ENCODE measurements around the gene AFF3.
"Not testable (repeated sequence)": the region's sequence is repeated elsewhere in the genome, so short reads cannot be mapped to it uniquely, and the experiment has no call there.

The AFF3 gene

DNA sequence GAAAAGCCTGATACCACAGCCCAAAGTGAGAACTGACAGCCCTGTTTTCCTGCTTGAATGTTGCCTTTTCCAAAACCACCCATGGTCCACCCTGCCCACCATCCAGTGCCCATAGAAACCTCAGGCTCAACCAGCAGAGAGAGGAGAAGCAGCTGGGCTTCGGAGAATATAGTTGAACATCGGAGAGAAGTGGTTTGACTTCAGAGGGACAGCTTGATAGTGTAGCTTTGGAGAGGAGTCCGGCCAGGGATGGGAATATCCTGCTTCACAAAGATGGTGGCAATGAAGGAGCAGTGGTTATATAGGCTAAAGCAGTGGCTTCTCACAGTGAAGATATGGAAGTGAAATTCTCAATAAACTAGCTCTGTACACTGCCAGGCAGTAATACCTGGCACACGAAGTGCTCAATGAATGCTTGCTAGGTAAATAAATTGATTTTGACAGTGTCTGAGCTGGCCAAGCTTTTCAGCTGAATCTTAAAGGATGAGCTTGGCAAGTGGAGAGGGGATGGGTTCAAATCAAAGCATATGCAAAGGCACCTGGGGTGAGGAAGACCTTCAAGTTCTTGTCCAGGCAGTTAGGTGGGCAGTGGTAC lies 21.2 kb downstream of the AFF3 start:
- Mint-ChIP-seq H3K4me3 (no peak overlapping the region), H3K27me3 (ENCODE audit: low read depth, poor library complexity) (peaks cover 7% of the 10 kb centered on the region), H3K9me3 (peaks cover 43% of the 10 kb centered on the region), H3K4me1 (peaks cover 35% of the 10 kb centered on the region), H3K27ac (no peak overlapping the region), H3K36me3 (ENCODE audit: low read depth) (peaks cover 22% of the 10 kb centered on the region)
- TF ChIP-seq, protein P1, sequence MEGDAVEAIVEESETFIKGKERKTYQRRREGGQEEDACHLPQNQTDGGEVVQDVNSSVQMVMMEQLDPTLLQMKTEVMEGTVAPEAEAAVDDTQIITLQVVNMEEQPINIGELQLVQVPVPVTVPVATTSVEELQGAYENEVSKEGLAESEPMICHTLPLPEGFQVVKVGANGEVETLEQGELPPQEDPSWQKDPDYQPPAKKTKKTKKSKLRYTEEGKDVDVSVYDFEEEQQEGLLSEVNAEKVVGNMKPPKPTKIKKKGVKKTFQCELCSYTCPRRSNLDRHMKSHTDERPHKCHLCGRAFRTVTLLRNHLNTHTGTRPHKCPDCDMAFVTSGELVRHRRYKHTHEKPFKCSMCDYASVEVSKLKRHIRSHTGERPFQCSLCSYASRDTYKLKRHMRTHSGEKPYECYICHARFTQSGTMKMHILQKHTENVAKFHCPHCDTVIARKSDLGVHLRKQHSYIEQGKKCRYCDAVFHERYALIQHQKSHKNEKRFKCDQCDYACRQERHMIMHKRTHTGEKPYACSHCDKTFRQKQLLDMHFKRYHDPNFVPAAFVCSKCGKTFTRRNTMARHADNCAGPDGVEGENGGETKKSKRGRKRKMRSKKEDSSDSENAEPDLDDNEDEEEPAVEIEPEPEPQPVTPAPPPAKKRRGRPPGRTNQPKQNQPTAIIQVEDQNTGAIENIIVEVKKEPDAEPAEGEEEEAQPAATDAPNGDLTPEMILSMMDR (IDR thresholded peaks at IDR 0.05): no peak
- no peak for DNase-seq

- Mint-ChIP-seq H3K4me1 (peaks cover 16% of the 10 kb centered on the region), H3K36me3 (ENCODE audit: low read depth) (peaks cover 22% of the 10 kb centered on the region), H3K27ac (no peak overlapping the region), H3K9me3 (peaks cover 49% of the 10 kb centered on the region), H3K27me3 (ENCODE audit: low read depth, poor library complexity) (peaks cover 12% of the 10 kb centered on the region), H3K4me3 (no peak overlapping the region)
- no peak for DNase-seq
- TF ChIP-seq, protein P1 (IDR thresholded peaks at IDR 0.05): no peak
Measured at GRCh38 chr2:100119235-100119634, 23.2 kb downstream of the AFF3 start.

DNA sequence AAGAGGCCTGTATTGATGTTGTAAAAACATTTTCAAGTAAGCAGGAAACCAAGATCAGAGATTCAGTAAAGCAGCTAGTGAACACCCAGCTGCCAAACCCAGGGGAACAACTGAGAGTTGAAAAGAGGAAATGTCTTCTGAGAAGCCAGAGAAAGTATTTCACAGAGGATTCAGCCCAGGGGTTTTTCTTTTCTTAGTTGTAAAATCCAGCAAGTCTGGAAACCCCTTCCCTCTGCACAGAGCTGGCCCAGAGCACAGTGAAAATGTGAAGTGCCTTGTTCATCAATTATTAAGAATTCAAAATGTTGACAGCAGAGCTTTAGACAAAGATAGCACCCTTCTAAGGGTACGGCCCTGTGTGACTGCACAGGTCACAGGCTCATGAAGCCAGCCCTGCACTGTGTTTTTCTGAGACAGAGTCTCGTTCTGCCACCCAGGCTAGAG lies 28.4 kb downstream of the AFF3 start:
- H3K4me3 Mint-ChIP-seq: no peak overlapping the region
- H3K9me3 Mint-ChIP-seq: peaks cover 35% of the 10 kb centered on the region
- H3K27me3 Mint-ChIP-seq (ENCODE audit: low read depth, poor library complexity): peaks cover 19% of the 10 kb centered on the region
- peaks cover 43% of the 10 kb centered on the region for H3K4me1 Mint-ChIP-seq
- peaks cover 12% of the 10 kb centered on the region for H3K36me3 Mint-ChIP-seq (ENCODE audit: low read depth)
- H3K27ac Mint-ChIP-seq: peak overlapping the region; percentile 7
- no peak for DNase-seq
- TF ChIP-seq, protein P1 (IDR thresholded peaks at IDR 0.05): no peak

- DNase-seq: no peak
Measured at GRCh38 chr2:100110614-100111000, 31.8 kb downstream of the AFF3 start.

DNA sequence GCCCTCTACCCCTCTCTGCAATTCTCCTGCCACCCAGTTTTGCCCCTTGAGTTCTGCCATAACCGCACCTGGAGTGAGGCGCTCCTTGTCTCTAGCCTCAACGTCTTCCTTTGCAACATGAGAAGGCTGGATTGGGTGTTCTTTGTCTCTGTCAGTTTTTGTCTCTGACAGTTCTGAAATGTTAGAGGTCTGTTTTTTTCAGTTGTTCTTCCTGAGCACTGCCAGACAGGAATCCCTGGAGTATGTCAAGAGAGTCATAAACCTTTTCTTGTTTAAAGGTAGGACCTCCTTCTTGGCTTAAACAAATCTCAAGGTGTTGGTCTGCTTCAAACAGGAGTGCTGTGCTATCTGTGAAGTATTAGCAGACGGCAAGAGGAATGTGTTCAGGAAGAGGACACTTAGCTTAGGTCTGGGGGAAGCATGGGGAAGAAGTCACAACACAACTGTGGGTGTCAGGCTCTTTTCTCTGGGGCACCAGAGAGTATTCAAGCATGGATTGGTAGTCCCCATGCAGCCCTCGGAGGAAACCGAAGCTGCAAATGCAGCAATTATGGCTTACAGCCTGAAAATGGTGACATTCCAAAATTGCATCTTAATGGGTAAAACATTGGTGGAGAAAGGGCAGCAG lies 32.3 kb downstream of the AFF3 start:
- Mint-ChIP-seq H3K27me3 (ENCODE audit: low read depth, poor library complexity) (peaks cover 10% of the 10 kb centered on the region), H3K4me1 (peaks cover 80% of the 10 kb centered on the region), H3K9me3 (peaks cover 5% of the 10 kb centered on the region), H3K27ac (peak overlapping the region; percentile 89), H3K4me3 (peak overlapping the region; percentile 59), H3K36me3 (ENCODE audit: low read depth) (no peaks in the 10 kb centered on the region)
- DNase-seq: no peak
- TF ChIP-seq, protein P1 (IDR thresholded peaks at IDR 0.05): no peak

More at GRCh38 chr2:100110614-100111000, 31.8 kb downstream of the AFF3 start:
- H3K27me3 Mint-ChIP-seq (ENCODE audit: low read depth, poor library complexity): peaks cover 12% of the 10 kb centered on the region
- H3K27ac Mint-ChIP-seq: peak overlapping the region; percentile 89
- TF ChIP-seq, protein P1 (IDR thresholded peaks at IDR 0.05): no peak
- H3K9me3 Mint-ChIP-seq: peaks cover 8% of the 10 kb centered on the region
- H3K36me3 Mint-ChIP-seq (ENCODE audit: low read depth): no peaks in the 10 kb centered on the region
- peaks cover 76% of the 10 kb centered on the region for H3K4me1 Mint-ChIP-seq
- no peak overlapping the region for H3K4me3 Mint-ChIP-seq

DNA sequence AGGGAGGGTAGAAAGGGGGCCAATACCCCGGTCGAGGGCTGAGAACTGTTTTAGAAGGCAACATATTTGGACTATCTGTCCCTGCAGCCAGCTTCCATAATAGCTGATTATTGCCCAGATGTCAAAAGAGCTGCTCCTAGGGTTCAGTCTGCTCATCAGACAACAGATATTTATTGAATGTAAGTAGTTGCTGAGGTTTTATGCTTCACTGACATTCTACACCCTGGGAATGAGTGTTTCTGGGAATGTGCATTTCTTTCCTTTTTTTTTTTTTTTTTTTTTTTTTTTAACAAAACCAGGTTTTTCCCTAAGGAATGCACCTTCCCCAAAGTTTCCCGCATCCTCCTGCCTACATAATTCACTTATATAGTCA lies 33.8 kb downstream of the AFF3 start:
- H3K9me3 Mint-ChIP-seq: not testable (repeated sequence)
- H3K4me3 Mint-ChIP-seq: peak overlapping the region; percentile 6

More for the DNA sequence above, 33.8 kb downstream of the AFF3 start:
- DNase-seq; H3K36me3 Mint-ChIP-seq (ENCODE audit: low read depth); H3K27me3 Mint-ChIP-seq (ENCODE audit: low read depth, poor library complexity): not testable (repeated sequence)
- peaks cover 75% of the 10 kb centered on the region for H3K4me1 Mint-ChIP-seq
- peak overlapping the region; percentile 31 for H3K27ac Mint-ChIP-seq
